Esophagus muscularis mucosa (tissue), 4 donors: ENCODE measurements around the gene SPI1. TPM values are rescaled to one million over a fixed set of nuclear protein-coding genes. Genes with fewer than 3 reads are reported as not detected.

Experiments
- DNase-seq: peaks from one replicate; pipeline ENCODE4 v3.0.0-alpha.2; 2017; ENCODE audit errors: extremely low spot score
- H3K27ac ChIP-seq, 4 donors: fragments of 200-600 bp; sonication (generic); replicated peaks in 1 of 4; 1 replicate in 3 of 4; 2 replicates in 1 of 4; pipeline ENCODE4 v1.5.1; 2016 to 2019; ENCODE audit warnings: mild to moderate bottlenecking in 1 of 4
- H3K27me3 ChIP-seq, 4 donors: fragments of 200-600 bp; sonication (generic); one replicate each; pipeline versions ENCODE4 v1.5.1 to v1.6.0; 2016 to 2019
- H3K36me3 ChIP-seq, 4 donors: fragments of 200-600 bp; sonication (generic); one replicate each; pipeline ENCODE4 v1.5.1; 2016 to 2019
- H3K4me1 ChIP-seq, 4 donors: fragments of 200-600 bp; sonication (generic); one replicate each; pipeline ENCODE4 v1.5.1; 2016 to 2019
- H3K4me3 ChIP-seq, 4 donors: fragments of 200-600 bp; sonication (generic); 1 replicate in 2 of 4; 2 replicates in 2 of 4; pipeline ENCODE4 v1.5.1; 2016 to 2019; ENCODE audit warnings: mild to moderate bottlenecking in 4 of 4, moderate library complexity in 1 of 4
- H3K9me3 ChIP-seq, 4 donors: fragments of 200-600 bp; sonication (generic); 1 replicate in 3 of 4; 2 replicates in 1 of 4; pipeline ENCODE4 v1.5.1; 2016 to 2019
- CTCF ChIP-seq, 3 experiments: fragments of 200-600 bp in 2 of 3; fragments of 450-650 bp in 1 of 3; sonication (generic) in 2 of 3; IDR thresholded peaks; one replicate each; pipeline ENCODE4 v1.5.1; 2017 to 2019; ENCODE audit warnings: antibody characterized with exemption in 3 of 3, mild to moderate bottlenecking in 2 of 3, moderate library complexity in 1 of 3
- EP300 ChIP-seq: sonication (generic); formaldehyde crosslinking; IDR thresholded peaks from one replicate; pipeline ENCODE4 v1.6.1; 2017; ENCODE audit warnings: antibody characterized with exemption
- POLR2A ChIP-seq: fragments of 450-650 bp; IDR thresholded peaks from one replicate; pipeline ENCODE4 v1.6.1; 2017; ENCODE audit warnings: antibody characterized with exemption, moderate library complexity, mild to moderate bottlenecking, low read depth
- POLR2AphosphoS5 ChIP-seq, 2 donors: sonication (generic); formaldehyde crosslinking; IDR thresholded peaks; one replicate each; pipeline ENCODE4 v1.6.1; 2017; ENCODE audit warnings: antibody characterized with exemption in 2 of 2
- WGBS: methylation state at CpG from one replicate; pipeline ENCODE4 v1.1.5; 2018; 5-methylcytosine and 5-hydroxymethylcytosine counted together
- intact Hi-C: fragments of 100-400 bp; cut with DNase I; formaldehyde crosslinking; loops from one replicate; pipeline ENCODE4 v1.15.1; 2023
- total RNA-seq, 4 donors: library from RNA; depleted of rRNA; stranded (reverse); fragments of >200 nt; gene quantifications; one replicate each; pipeline versions ENCODE4 v1.1.0 to v1.2.1, GENCODE V29; 2016

The SPI1 gene
- total RNA-seq, 4 donors from 2014 or later, result 17.6 to 34.6 (median 20.5) TPM

DNA sequence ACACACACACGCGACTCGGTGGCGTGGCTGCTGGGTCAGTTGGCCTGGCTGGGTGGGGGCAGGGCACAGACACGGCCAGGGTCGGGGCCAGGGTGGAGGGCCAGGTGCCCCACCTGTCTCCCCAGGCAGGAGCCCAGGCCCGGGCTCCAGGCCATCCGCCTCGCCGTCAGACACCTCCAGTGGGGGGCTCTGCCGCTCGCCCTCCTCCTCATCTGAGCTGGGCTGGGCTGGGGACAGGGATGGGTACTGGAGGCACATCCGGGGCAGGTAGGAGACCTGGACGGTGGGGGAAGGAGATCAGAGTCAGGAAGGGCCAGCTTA lies 19.7 kb downstream of the SPI1 start:
- WGBS, result 81% methylated on average over 14 of the region's 14 CpGs
- DNase-seq, result no peak
- H3K9me3 ChIP-seq, result no peaks in the 10 kb centered on the region
- H3K27me3 ChIP-seq, result no peaks in the 10 kb centered on the region
- TF ChIP-seq POLR2AphosphoS5 (IDR thresholded peaks at IDR 0.05) (no peak), POLR2A (no peak), CTCF (IDR thresholded peaks at IDR 0.05) (no peak), EP300 (no peak)
- H3K27ac ChIP-seq, result no peak overlapping the region
- H3K4me3 ChIP-seq, result no peak overlapping the region
- H3K36me3 ChIP-seq, result no peaks in the 10 kb centered on the region
- intact Hi-C loops, result loop anchor here (5.0 to 10.0 kb wide), 3 partner anchors 84 to 474 kb away; partner anchors contain the start of genes ARFGAP2 and MADD
- peaks cover 7 to 22% (median 21%) of the 10 kb centered on the region in 4 donors for H3K4me1 ChIP-seq

GRCh38 chr11:47357985-47358730 lies 20.2 kb downstream of the SPI1 start:
- no peak overlapping the region for H3K4me3 ChIP-seq
- H3K4me1 ChIP-seq, result peaks cover 7 to 22% (median 21%) of the 10 kb centered on the region in 4 donors
- no peak for DNase-seq
- no peaks in the 10 kb centered on the region for H3K36me3 ChIP-seq
- H3K27ac ChIP-seq, result no peak overlapping the region
- intact Hi-C loops, result loop anchor here (5.0 to 10.0 kb wide), 3 partner anchors 83 to 473 kb away; partner anchors contain the start of genes ARFGAP2 and MADD
- H3K27me3 ChIP-seq, result no peaks in the 10 kb centered on the region
- TF ChIP-seq EP300, result no peak
- 82% methylated on average over 6 of the region's 6 CpGs for WGBS
- H3K9me3 ChIP-seq, result no peaks in the 10 kb centered on the region

DNA sequence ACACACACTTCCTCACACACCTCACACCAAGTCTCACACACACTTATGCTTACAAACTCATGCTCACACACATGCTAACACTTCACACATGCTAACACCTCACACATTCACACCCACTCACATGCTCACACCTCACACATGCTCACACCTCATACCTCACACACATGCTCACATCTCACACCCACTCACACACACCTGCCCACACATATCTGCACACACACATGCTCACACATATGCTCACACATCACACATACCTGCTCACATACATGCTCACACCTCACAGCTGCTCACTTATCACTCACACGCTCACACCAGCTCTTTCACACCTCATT lies 21.4 kb downstream of the SPI1 start:
- no peak for DNase-seq
- H3K27ac ChIP-seq, result no peak overlapping the region
- no peak for TF ChIP-seq POLR2AphosphoS5 (IDR thresholded peaks at IDR 0.05)
- TF ChIP-seq CTCF (IDR thresholded peaks at IDR 0.05), result no peak
- no peak for TF ChIP-seq EP300
- no peak for TF ChIP-seq POLR2A
- 91% methylated on average over 1 of the region's 1 CpG for WGBS
- H3K36me3 ChIP-seq, result no peaks in the 10 kb centered on the region
- H3K9me3 ChIP-seq, result no peaks in the 10 kb centered on the region
- H3K4me1 ChIP-seq, result peaks cover 7 to 22% (median 21%) of the 10 kb centered on the region in 4 donors
- H3K27me3 ChIP-seq, result no peaks in the 10 kb centered on the region
- no peak overlapping the region for H3K4me3 ChIP-seq
- intact Hi-C loops, result loop anchor here (5.0 to 10.0 kb wide), 3 partner anchors 82 to 472 kb away; partner anchors contain the start of genes ARFGAP2 and MADD

DNA sequence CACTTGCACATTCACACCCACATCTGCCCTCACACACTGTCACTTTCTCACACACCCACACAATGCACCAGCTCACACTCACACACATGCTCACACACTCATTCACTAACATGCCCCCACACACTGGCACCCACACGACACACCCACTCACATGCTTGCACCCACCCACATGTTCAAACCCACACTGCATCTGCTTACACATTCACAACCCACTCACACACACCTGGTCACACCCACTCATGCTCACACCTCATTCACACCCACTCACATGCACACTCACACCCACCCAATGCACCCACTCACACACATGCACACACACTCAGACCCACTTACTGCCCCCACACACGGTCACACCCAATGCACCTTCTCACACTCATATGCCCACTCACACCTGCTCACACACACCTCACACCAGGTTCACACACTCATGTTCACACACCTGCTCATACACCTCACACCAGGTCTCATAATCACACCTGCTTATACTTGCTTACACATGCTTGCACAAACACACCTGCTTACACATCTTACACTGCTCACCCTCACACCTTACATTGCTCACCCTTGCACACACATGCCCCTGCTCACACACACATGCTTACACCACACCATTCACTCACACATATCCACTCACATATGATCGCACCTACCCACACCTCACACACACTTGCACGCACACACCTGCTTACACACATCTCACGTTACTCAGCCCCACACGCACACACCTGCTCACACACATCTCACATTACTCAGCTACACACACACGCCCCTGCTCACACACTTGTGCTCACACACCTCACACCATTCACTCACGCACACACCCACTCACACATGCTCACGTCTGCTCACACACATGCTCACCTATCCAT lies 22.0 kb downstream of the SPI1 start:
- Histone ChIP-seq H3K4me1 (peaks cover 7 to 22% (median 21%) of the 10 kb centered on the region in 4 donors), H3K36me3 (peaks cover 0 to 2% (median 0%) of the 10 kb centered on the region in 4 donors), H3K4me3 (no peak overlapping the region), H3K27me3 (no peaks in the 10 kb centered on the region), H3K27ac (no peak overlapping the region), H3K9me3 (no peaks in the 10 kb centered on the region)
- WGBS, result 80% methylated on average over 9 of the region's 9 CpGs
- intact Hi-C loops, result loop anchor here (5.0 to 10.0 kb wide), 3 partner anchors 82 to 472 kb away; partner anchors contain the start of genes ARFGAP2 and MADD
- TF ChIP-seq CTCF (IDR thresholded peaks at IDR 0.05), result no peak
- no peak for TF ChIP-seq EP300
- TF ChIP-seq POLR2AphosphoS5 (IDR thresholded peaks at IDR 0.05), result no peak
- TF ChIP-seq POLR2A, result no peak
- no peak for DNase-seq
